ENCODE results near the gene CAT.

- TF ChIP-seq REST (IDR thresholded peaks at IDR 0.05; ENCODE audit: insufficient read depth in 1 of 2, low read depth in 2 of 2, low read length in 2 of 2): no peak
- TF ChIP-seq POLR2AphosphoS5 (IDR thresholded peaks at IDR 0.05; ENCODE audit: low read depth, low read length): no peak
These were observed 51.6 kb downstream of the CAT start for GRCh38 chr11:34490304-34490703.
